ENCODE results near the gene ASB13.

The ASB13 gene

GRCh38 chr10:5618042-5618441 is 48.4 kb downstream of the ASB13 start:
- Histone ChIP-seq H2AFZ (ENCODE audit: low read length) (no peak overlapping the region), H3K4me1 (ENCODE audit: low read length) (no peaks in the 10 kb centered on the region), H3K27ac (ENCODE audit: low read length) (no peak overlapping the region)

GRCh38 chr10:5617521-5617920 is 48.9 kb downstream of the ASB13 start:
- DNase-seq, result no peak
- no peaks in the 10 kb centered on the region for H4K20me1 ChIP-seq (ENCODE audit: insufficient read depth, low read length)
- no peak overlapping the region for H3K4me2 ChIP-seq (ENCODE audit: low read depth, low read length)
- no peak overlapping the region for H3K27ac ChIP-seq (ENCODE audit: low read length)
- no peak overlapping the region for H2AFZ ChIP-seq (ENCODE audit: low read length)
- H3K4me3 ChIP-seq (ENCODE audit: low read length), result no peak overlapping the region
- no peaks in the 10 kb centered on the region for H3F3A ChIP-seq (ENCODE audit: insufficient read depth, low read length)
- no peaks in the 10 kb centered on the region for H3K9me2 ChIP-seq (replicated peaks; ENCODE audit: insufficient read depth, low read length)
- H3K4me1 ChIP-seq (ENCODE audit: low read length), result no peaks in the 10 kb centered on the region
- H3K9ac ChIP-seq (ENCODE audit: low read length), result no peak overlapping the region
- no peaks in the 10 kb centered on the region for H3K36me3 ChIP-seq (replicated peaks; ENCODE audit: insufficient read depth, low read length)
- TF ChIP-seq EZH2phosphoT487 (IDR thresholded peaks at IDR 0.05; ENCODE audit: low read length) (no peak), CTCF (IDR thresholded peaks at IDR 0.05; ENCODE audit: low read length) (no peak), EZH2 (optimal IDR thresholded peaks at IDR 0.05; ENCODE audit: low read depth, low read length) (no peak)
- no peaks in the 10 kb centered on the region for H3K79me2 ChIP-seq (ENCODE audit: low read length)
- H3K27me3 ChIP-seq (replicated peaks; ENCODE audit: insufficient read depth, low read length), result no peaks in the 10 kb centered on the region
- no peaks in the 10 kb centered on the region for H3K9me3 ChIP-seq (replicated peaks; ENCODE audit: insufficient read depth, low read length)

More at GRCh38 chr10:5618042-5618441, 48.4 kb downstream of the ASB13 start:
- Histone ChIP-seq H3K27me3 (replicated peaks; ENCODE audit: insufficient read depth, low read length) (no peaks in the 10 kb centered on the region), H4K20me1 (ENCODE audit: insufficient read depth, low read length) (no peaks in the 10 kb centered on the region), H3K79me2 (ENCODE audit: low read length) (no peaks in the 10 kb centered on the region), H3K9me2 (replicated peaks; ENCODE audit: insufficient read depth, low read length) (no peaks in the 10 kb centered on the region), H3K9ac (ENCODE audit: low read length) (no peak overlapping the region), H3K9me3 (replicated peaks; ENCODE audit: insufficient read depth, low read length) (no peaks in the 10 kb centered on the region), H3K4me3 (ENCODE audit: low read length) (no peak overlapping the region), H3K36me3 (replicated peaks; ENCODE audit: insufficient read depth, low read length) (no peaks in the 10 kb centered on the region), H3K4me2 (ENCODE audit: low read depth, low read length) (no peak overlapping the region), H3F3A (ENCODE audit: insufficient read depth, low read length) (no peaks in the 10 kb centered on the region)
- TF ChIP-seq CTCF (IDR thresholded peaks at IDR 0.05; ENCODE audit: low read length) (no peak), EZH2 (optimal IDR thresholded peaks at IDR 0.05; ENCODE audit: low read depth, low read length) (no peak), EZH2phosphoT487 (IDR thresholded peaks at IDR 0.05; ENCODE audit: low read length) (no peak)
- DNase-seq, result no peak

GRCh38 chr10:5616836-5617235 is 49.6 kb downstream of the ASB13 start:
- Histone ChIP-seq H3K4me2 (ENCODE audit: low read depth, low read length) (no peak overlapping the region), H2AFZ (ENCODE audit: low read length) (no peak overlapping the region), H3K27ac (ENCODE audit: low read length) (no peak overlapping the region), H3K27me3 (replicated peaks; ENCODE audit: insufficient read depth, low read length) (no peaks in the 10 kb centered on the region), H3K9ac (ENCODE audit: low read length) (no peak overlapping the region), H4K20me1 (ENCODE audit: insufficient read depth, low read length) (no peaks in the 10 kb centered on the region), H3K36me3 (replicated peaks; ENCODE audit: insufficient read depth, low read length) (no peaks in the 10 kb centered on the region), H3K79me2 (ENCODE audit: low read length) (no peaks in the 10 kb centered on the region), H3K9me3 (replicated peaks; ENCODE audit: insufficient read depth, low read length) (no peaks in the 10 kb centered on the region), H3K4me3 (ENCODE audit: low read length) (no peak overlapping the region), H3K4me1 (ENCODE audit: low read length) (no peaks in the 10 kb centered on the region), H3K9me2 (replicated peaks; ENCODE audit: insufficient read depth, low read length) (no peaks in the 10 kb centered on the region), H3F3A (ENCODE audit: insufficient read depth, low read length) (no peaks in the 10 kb centered on the region)
- DNase-seq, result no peak
- TF ChIP-seq CTCF (IDR thresholded peaks at IDR 0.05; ENCODE audit: low read length) (no peak), EZH2phosphoT487 (IDR thresholded peaks at IDR 0.05; ENCODE audit: low read length) (no peak), EZH2 (optimal IDR thresholded peaks at IDR 0.05; ENCODE audit: low read depth, low read length) (no peak)
